HEK293 (cell line): Measurements from ENCODE around the gene CNTNAP1.

Source experiments
- ATF2 ChIP-seq: fragments of 450-650 bp; formaldehyde crosslinking; IDR thresholded peaks from 2 replicates; pipeline ENCODE4 v1.5.1; 2016; ENCODE audit warnings: missing biosample characterization, missing genetic modification characterization, low read depth
- HIC1 ChIP-seq: fragments of 450-650 bp; formaldehyde crosslinking; IDR thresholded peaks from 2 replicates; pipeline ENCODE4 v1.5.1; 2016; ENCODE audit warnings: missing biosample characterization, missing genetic modification characterization
- PATZ1 ChIP-seq: fragments of 450-650 bp; formaldehyde crosslinking; IDR thresholded peaks from 2 replicates; pipeline ENCODE4 v1.5.1; 2016; ENCODE audit warnings: missing biosample characterization, missing genetic modification characterization
- SCRT2 ChIP-seq: fragments of 450-650 bp; formaldehyde crosslinking; IDR thresholded peaks from 2 replicates; pipeline ENCODE4 v1.5.1; 2016; ENCODE audit warnings: missing biosample characterization, missing genetic modification characterization
- SP2 ChIP-seq: fragments of 450-650 bp; formaldehyde crosslinking; IDR thresholded peaks from 2 replicates; pipeline ENCODE4 v1.5.1; 2016; ENCODE audit warnings: missing biosample characterization, missing genetic modification characterization
- SP3 ChIP-seq: fragments of 450-650 bp; formaldehyde crosslinking; IDR thresholded peaks from 2 replicates; pipeline ENCODE4 v1.5.1; 2016; ENCODE audit warnings: missing biosample characterization, missing genetic modification characterization
- TRIM28 ChIP-seq: IDR thresholded peaks from 2 replicates; pipeline ENCODE4 v1.6.1; 2011; ENCODE audit warnings: low read length, control low read depth, borderline replicate concordance
- ZBTB17 ChIP-seq: fragments of 450-650 bp; formaldehyde crosslinking; IDR thresholded peaks from 2 replicates; pipeline ENCODE4 v1.5.1; 2016; ENCODE audit warnings: missing biosample characterization, missing genetic modification characterization
- ZBTB26 ChIP-seq: fragments of 450-650 bp; formaldehyde crosslinking; optimal IDR thresholded peaks from 2 replicates; pipeline ENCODE3; 2016; ENCODE audit warnings: missing biosample characterization, mild to moderate bottlenecking, missing genetic modification characterization
- ZBTB7A ChIP-seq: fragments of 450-650 bp; formaldehyde crosslinking; IDR thresholded peaks from 2 replicates; pipeline ENCODE4 v1.5.1; 2016; ENCODE audit warnings: low read depth, missing biosample characterization, missing genetic modification characterization
- ZBTB8A ChIP-seq: fragments of 450-650 bp; formaldehyde crosslinking; IDR thresholded peaks from 2 replicates; pipeline ENCODE4 v1.5.1; 2016; ENCODE audit warnings: missing biosample characterization, missing genetic modification characterization
- ZIC2 ChIP-seq: fragments of 450-650 bp; formaldehyde crosslinking; IDR thresholded peaks from 2 replicates; pipeline ENCODE4 v1.5.1; 2016; ENCODE audit warnings: missing biosample characterization, missing genetic modification characterization
- ZNF138 ChIP-seq: fragments of 450-650 bp; formaldehyde crosslinking; IDR thresholded peaks from 2 replicates; pipeline ENCODE4 v1.5.1; 2016; ENCODE audit warnings: missing biosample characterization, missing genetic modification characterization, borderline replicate concordance
- ZNF148 ChIP-seq: fragments of 450-650 bp; formaldehyde crosslinking; IDR thresholded peaks from 2 replicates; pipeline ENCODE4 v1.5.0; 2017; ENCODE audit warnings: missing biosample characterization, missing genetic modification characterization, borderline replicate concordance
- ZNF2 ChIP-seq: fragments of 450-650 bp; formaldehyde crosslinking; IDR thresholded peaks from 2 replicates; pipeline ENCODE4 v1.5.1; 2016; ENCODE audit warnings: missing biosample characterization, missing genetic modification characterization
- ZNF335 ChIP-seq: fragments of 450-650 bp; formaldehyde crosslinking; conservative IDR thresholded peaks from 2 replicates; pipeline ENCODE4 v1.5.1; 2016; ENCODE audit warnings: missing biosample characterization, missing genetic modification characterization
- ZNF341 ChIP-seq: fragments of 450-650 bp; formaldehyde crosslinking; IDR thresholded peaks from 2 replicates; pipeline ENCODE4; 2016; ENCODE audit warnings: low read depth, missing biosample characterization, missing genetic modification characterization
- ZNF362 ChIP-seq: fragments of 450-650 bp; formaldehyde crosslinking; IDR thresholded peaks from 2 replicates; pipeline ENCODE4 v1.5.1; 2016; ENCODE audit warnings: missing biosample characterization, missing genetic modification characterization
- ZNF366 ChIP-seq: fragments of 450-650 bp; formaldehyde crosslinking; conservative IDR thresholded peaks from 2 replicates; pipeline ENCODE4 v1.5.1; 2016; ENCODE audit warnings: missing biosample characterization, missing genetic modification characterization
- ZNF501 ChIP-seq: fragments of 450-650 bp; formaldehyde crosslinking; IDR thresholded peaks from 2 replicates; pipeline ENCODE4 v1.5.1; 2016; ENCODE audit warnings: missing biosample characterization, missing genetic modification characterization
- ZNF561 ChIP-seq: fragments of 450-650 bp; IDR thresholded peaks from 2 replicates; pipeline ENCODE4 v1.5.1; 2018; ENCODE audit warnings: missing biosample characterization, missing genetic modification characterization, borderline replicate concordance
- ZNF571 ChIP-seq: fragments of 450-650 bp; formaldehyde crosslinking; IDR thresholded peaks from 2 replicates; pipeline ENCODE4 v1.5.0; 2017; ENCODE audit warnings: missing biosample characterization, missing genetic modification characterization
- ZNF610 ChIP-seq: fragments of 450-650 bp; formaldehyde crosslinking; IDR thresholded peaks from 2 replicates; pipeline ENCODE4 v1.5.1; 2016; ENCODE audit warnings: missing biosample characterization, missing genetic modification characterization, borderline replicate concordance
- ZNF660 ChIP-seq: fragments of 450-650 bp; IDR thresholded peaks from 2 replicates; pipeline ENCODE4 v1.5.1; 2018; ENCODE audit warnings: missing biosample characterization, mild to moderate bottlenecking, missing genetic modification characterization
- ZNF692 ChIP-seq: fragments of 450-650 bp; formaldehyde crosslinking; IDR thresholded peaks from 2 replicates; pipeline ENCODE4 v1.5.1; 2016; ENCODE audit warnings: missing biosample characterization, missing genetic modification characterization

The CNTNAP1 gene

GRCh38 chr17:42659079-42659931 is 23.0 kb upstream of the CNTNAP1 start, which contains the start of gene TUBG2 (continued):
- TF ChIP-seq ZNF362 (tag by site-specific recombination) (no peak), ZNF501 (tag by site-specific recombination) (0 out of 2 replicates have a peak, but pooled peaks have one; percentile 25), ZBTB26 (peak; percentile 96), ZBTB7A (tag by site-specific recombination) (no peak), SP3 (tag by site-specific recombination) (peak; percentile 72), SP2 (peak; percentile 45), ZBTB17 (tag by site-specific recombination) (peak; percentile 90), ZNF610 (tag by site-specific recombination) (peak; percentile 88; the same call in 1 of the 2 replicates), ATF2 (tag by site-specific recombination) (no peak), ZNF660 (tag by site-specific recombination) (peak; percentile 48; the same call in 1 of the 2 replicates), PATZ1 (peak; percentile 74), ZNF335 (peak; percentile 81), SCRT2 (tag by site-specific recombination) (no peak), ZNF366 (tag by site-specific recombination) (peak; percentile 88), ZIC2 (tag by site-specific recombination) (peak; percentile 51; the same call in 1 of the 2 replicates), ZNF148 (no peak), ZNF571 (tag by site-specific recombination) (no peak), ZBTB8A (tag by site-specific recombination) (peak; percentile 43), ZNF2 (peak; percentile 56; the same call in 1 of the 2 replicates), TRIM28 (0 out of 2 replicates have a peak, but pooled peaks have one; percentile 36), ZNF138 (tag by site-specific recombination) (no peak), ZNF561 (tag by site-specific recombination) (0 out of 2 replicates have a peak, but pooled peaks have one; percentile 28), ZNF692 (tag by site-specific recombination) (peak; percentile 60; the same call in 1 of the 2 replicates), ZNF341 (tag by site-specific recombination) (peak; percentile 88), HIC1 (tag by site-specific recombination) (peak; percentile 82)
